Measurements from ENCODE around the gene KIF20B. TPM values are rescaled to one million over a fixed set of nuclear protein-coding genes. Genes with fewer than 3 reads are reported as not detected.

KIF20B gene
- total and polyA plus RNA-seq, 2 of the 8 experiments (the other 6 are each of a cell fraction or from before 2014, with no cell fraction given), result 4.5 to 72.0 TPM

- TF ChIP-seq CHD7 (IDR thresholded peaks at IDR 0.05; ENCODE audit: insufficient replicate concordance, low read length), result no peak
- no peak for TF ChIP-seq MAFK (IDR thresholded peaks at IDR 0.05; ENCODE audit: low read depth, low read length)
- no peak for TF ChIP-seq KDM4A (IDR thresholded peaks at IDR 0.05; ENCODE audit: low read depth, low read length, severe bottlenecking)
- TF ChIP-seq GABPA (IDR thresholded peaks at IDR 0.05; ENCODE audit: borderline replicate concordance, insufficient read depth, low read length), result no peak
- no peak for TF ChIP-seq FOSL1 (IDR thresholded peaks at IDR 0.05; ENCODE audit: insufficient read depth, low read depth, low read length)
- no peak for TF ChIP-seq SIN3A (conservative IDR thresholded peaks at IDR 0.05 in 1 of 2, IDR thresholded peaks at IDR 0.05 in 1 of 2; ENCODE audit: low read depth in 1 of 2, low read length in 2 of 2)
- no peak for TF ChIP-seq MAX (IDR thresholded peaks at IDR 0.05)
- TF ChIP-seq CHD2 (IDR thresholded peaks at IDR 0.05; ENCODE audit: low read length), result no peak
- TF ChIP-seq ATF3 (IDR thresholded peaks at IDR 0.05; ENCODE audit: insufficient read depth, low read depth, low read length), result no peak
- no peak for TF ChIP-seq NRF1 (IDR thresholded peaks at IDR 0.05; ENCODE audit: low read depth, low read length)
- TF ChIP-seq GTF2F1 (IDR thresholded peaks at IDR 0.05; ENCODE audit: borderline replicate concordance, low read depth, low read length), result no peak
Measured at GRCh38 chr10:89677341-89677740, 24.0 kb upstream of the KIF20B start (continued).
